Upper lobe of left lung (tissue), 6 donors: ENCODE measurements around the gene PCCA. TPM values are rescaled to one million over a fixed set of nuclear protein-coding genes. Genes with fewer than 3 reads are reported as not detected.

Experiments
- ATAC-seq, 2 donors: fragments of 200-7000 bp; cut with Tn5 transposase; one replicate each; pipeline ENCODE4 v1.9.1; 2022; ENCODE audit warnings: mild to moderate bottlenecking in 2 of 2, moderate library complexity in 2 of 2; ENCODE audit not compliant: low FRiP score in 2 of 2
- DNase-seq, 2 donors: peaks; one replicate each; pipeline ENCODE4 v3.0.0-alpha.2; 2019 to 2020
- H3K27ac ChIP-seq, 4 donors: fragments of 200-600 bp; sonication (generic); one replicate each; pipeline ENCODE4 v1.5.1; 2016 to 2019
- H3K27me3 ChIP-seq, 4 donors: fragments of 200-600 bp; sonication (generic); one replicate each; pipeline ENCODE4 v1.5.1; 2017 to 2019
- H3K36me3 ChIP-seq, 4 donors: fragments of 200-600 bp; sonication (generic); one replicate each; pipeline ENCODE4 v1.5.1; 2016 to 2019
- H3K4me1 ChIP-seq, 4 donors: fragments of 200-600 bp; sonication (generic); one replicate each; pipeline ENCODE4 v1.5.1; 2018 to 2019
- H3K4me3 ChIP-seq, 4 donors: fragments of 200-600 bp; sonication (generic); one replicate each; pipeline ENCODE4 v1.5.1; 2017 to 2019; ENCODE audit warnings: mild to moderate bottlenecking in 2 of 4, moderate library complexity in 1 of 4
- H3K9me3 ChIP-seq, 4 donors: fragments of 200-600 bp; sonication (generic); one replicate each; pipeline ENCODE4 v1.5.1; 2018 to 2019
- CTCF ChIP-seq, 6 experiments: fragments of 450-650 bp in 4 of 6; fragments of 200-600 bp in 2 of 6; sonication (generic) in 2 of 6; IDR thresholded peaks; one replicate each; pipeline ENCODE4 v1.5.1; 2016 to 2019; ENCODE audit warnings: antibody characterized with exemption in 6 of 6
- EP300 ChIP-seq, 4 donors: sonication (generic); formaldehyde crosslinking; IDR thresholded peaks; one replicate each; pipeline ENCODE4 v1.5.1; 2017; ENCODE audit warnings: antibody characterized with exemption in 4 of 4, control low read depth in 2 of 4
- POLR2A ChIP-seq, 4 donors: fragments of 450-650 bp; IDR thresholded peaks; one replicate each; pipeline ENCODE4 v1.5.1; 2016 to 2017; ENCODE audit warnings: antibody characterized with exemption in 4 of 4, mild to moderate bottlenecking in 2 of 4
- POLR2AphosphoS5 ChIP-seq, 2 donors: sonication (generic); formaldehyde crosslinking; IDR thresholded peaks; one replicate each; pipeline ENCODE4 v1.5.1; 2017; ENCODE audit warnings: antibody characterized with exemption in 2 of 2
- WGBS, 2 donors: methylation state at CpG; one replicate each; pipeline ENCODE4 v1.1.5; 2017 to 2018; 5-methylcytosine and 5-hydroxymethylcytosine counted together
- total RNA-seq, 6 donors: library from RNA; depleted of rRNA in 4 of 6; stranded (reverse); fragments of >200 nt in 4 of 6; gene quantifications; one replicate each; pipeline versions ENCODE4 v1.1.0 to v1.2.1, GENCODE V29; 2016 to 2021
- donor health status: DM: no; HTN: no; CAD: no; lungs with moderate emphysema.
- donor health status: DM: no; HTN: yes; CAD: no; lungs with severe emphysema.

PCCA gene
- total RNA-seq, 6 donors from 2014 or later, result 23.1 to 43.4 (median 30.0) TPM

GRCh38 chr13:100396776-100397175, 307.9 kb downstream of the PCCA start:
- WGBS, 2 donors, result 90 to 93% methylated on average over 6 of the region's 6 CpGs
- TF ChIP-seq CTCF (IDR thresholded peaks at IDR 0.05), result no peak
- no peak for TF ChIP-seq POLR2AphosphoS5 (IDR thresholded peaks at IDR 0.05)
- no peak for TF ChIP-seq POLR2A (IDR thresholded peaks at IDR 0.05)
- ATAC-seq, result no peak

GRCh38 chr13:100397627-100398026, 308.7 kb downstream of the PCCA start:
- H3K36me3 ChIP-seq, result no peaks in the 10 kb centered on the region
- H3K9me3 ChIP-seq, result no peaks in the 10 kb centered on the region
- no peaks in the 10 kb centered on the region for H3K27me3 ChIP-seq
- TF ChIP-seq POLR2AphosphoS5 (IDR thresholded peaks at IDR 0.05) (no peak), POLR2A (IDR thresholded peaks at IDR 0.05) (no peak), EP300 (IDR thresholded peaks at IDR 0.05) (no peak), CTCF (IDR thresholded peaks at IDR 0.05) (no peak)
- DNase-seq (no peak), ATAC-seq (no peak)
- no peak overlapping the region for H3K27ac ChIP-seq
- no peak overlapping the region for H3K4me3 ChIP-seq
- 95 to 99% methylated on average over 4 of the region's 4 CpGs for WGBS, 2 donors
- peaks cover under 1 to 8% (median 3%) of the 10 kb centered on the region in 4 donors for H3K4me1 ChIP-seq

More at GRCh38 chr13:100396776-100397175, 307.9 kb downstream of the PCCA start:
- Histone ChIP-seq H3K4me3 (no peak overlapping the region), H3K27ac (no peak overlapping the region), H3K36me3 (no peaks in the 10 kb centered on the region), H3K9me3 (no peaks in the 10 kb centered on the region), H3K27me3 (no peaks in the 10 kb centered on the region), H3K4me1 (peaks cover 3 to 10% (median 8%) of the 10 kb centered on the region in 4 donors)
- no peak for DNase-seq

GRCh38 chr13:100398360-100398759, 309.5 kb downstream of the PCCA start:
- Histone ChIP-seq H3K4me3 (no peak overlapping the region), H3K4me1 (peaks cover 0 to 4% (median 0%) of the 10 kb centered on the region in 4 donors), H3K36me3 (no peaks in the 10 kb centered on the region), H3K27ac (no peak overlapping the region), H3K9me3 (peaks cover 0 to 2% (median under 1%) of the 10 kb centered on the region in 4 donors), H3K27me3 (no peaks in the 10 kb centered on the region)
- ATAC-seq (no peak), DNase-seq (no peak)
- no peak for TF ChIP-seq EP300 (IDR thresholded peaks at IDR 0.05)
- TF ChIP-seq POLR2A (IDR thresholded peaks at IDR 0.05), result no peak
- WGBS, 2 donors, result 75 to 98% methylated on average over 2 of the region's 2 CpGs

GRCh38 chr13:100399455-100399854, 310.6 kb downstream of the PCCA start:
- Histone ChIP-seq H3K9me3 (peaks cover 0 to 11% (median 3%) of the 10 kb centered on the region in 4 donors), H3K27ac (no peak overlapping the region), H3K27me3 (no peaks in the 10 kb centered on the region), H3K36me3 (no peaks in the 10 kb centered on the region), H3K4me1 (no peaks in the 10 kb centered on the region), H3K4me3 (no peak overlapping the region)
- no peak for ATAC-seq
- no peak for DNase-seq
- TF ChIP-seq POLR2AphosphoS5 (IDR thresholded peaks at IDR 0.05) (no peak), CTCF (IDR thresholded peaks at IDR 0.05) (no peak), EP300 (IDR thresholded peaks at IDR 0.05) (no peak), POLR2A (IDR thresholded peaks at IDR 0.05) (no peak)
- 93 to 95% methylated on average over 1 of the region's 1 CpG for whole genome bisulfite sequencing, 2 donors

GRCh38 chr13:100403675-100404074, 314.8 kb downstream of the PCCA start:
- no peaks in the 10 kb centered on the region for H3K4me1 ChIP-seq
- peaks cover 14 to 44% (median 25%) of the 10 kb centered on the region in 4 donors for H3K9me3 ChIP-seq
- no peaks in the 10 kb centered on the region for H3K27me3 ChIP-seq
- no peak for ATAC-seq
- no peak overlapping the region for H3K4me3 ChIP-seq
- no peak for DNase-seq
- 79 to 85% methylated on average over 6 of the region's 6 CpGs for WGBS, 2 donors
- H3K36me3 ChIP-seq, result peaks cover 0 to 7% (median 0%) of the 10 kb centered on the region in 4 donors
- H3K27ac ChIP-seq, result no peak overlapping the region
- TF ChIP-seq POLR2AphosphoS5 (IDR thresholded peaks at IDR 0.05) (no peak), POLR2A (IDR thresholded peaks at IDR 0.05) (no peak), CTCF (IDR thresholded peaks at IDR 0.05) (no peak), EP300 (IDR thresholded peaks at IDR 0.05) (no peak)
